GM19239 (cell line): ENCODE results near the gene UGT2A3.
A peak's percentile ranks its signal among the peaks of the same experiment; 100 is the strongest.

Experiments
- DNase-seq: peaks from one replicate; pipeline ENCODE4 v3.0.0; 2011; ENCODE audit warnings: low spot score; ENCODE audit not compliant: insufficient read length
- FAIRE-seq: peaks from 2 replicates; lab custom pipeline; 2011; peaks lifted over from hg19 to GRCh38; lab: Jason Lieb, UNC

Gene UGT2A3

DNA sequence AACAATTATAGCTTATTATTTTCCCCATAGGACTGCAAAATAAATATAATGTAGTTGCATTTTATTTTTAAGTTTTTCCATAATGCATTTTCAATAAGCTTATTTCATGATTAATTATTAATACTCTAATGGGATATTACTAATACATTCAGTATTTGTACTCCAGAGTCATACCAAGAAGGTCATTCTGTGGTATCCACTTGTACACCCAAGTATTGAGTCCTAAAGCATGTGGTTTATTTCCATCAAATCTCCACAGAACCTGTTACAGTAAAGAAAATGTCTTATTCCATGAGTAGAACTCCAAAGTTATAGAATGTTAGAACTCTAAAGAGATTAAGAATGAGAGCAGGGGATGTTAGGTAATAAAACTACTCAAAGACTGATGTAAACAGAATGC lies 30.6 kb downstream of the UGT2A3 start:
- no peak for FAIRE-seq

DNA sequence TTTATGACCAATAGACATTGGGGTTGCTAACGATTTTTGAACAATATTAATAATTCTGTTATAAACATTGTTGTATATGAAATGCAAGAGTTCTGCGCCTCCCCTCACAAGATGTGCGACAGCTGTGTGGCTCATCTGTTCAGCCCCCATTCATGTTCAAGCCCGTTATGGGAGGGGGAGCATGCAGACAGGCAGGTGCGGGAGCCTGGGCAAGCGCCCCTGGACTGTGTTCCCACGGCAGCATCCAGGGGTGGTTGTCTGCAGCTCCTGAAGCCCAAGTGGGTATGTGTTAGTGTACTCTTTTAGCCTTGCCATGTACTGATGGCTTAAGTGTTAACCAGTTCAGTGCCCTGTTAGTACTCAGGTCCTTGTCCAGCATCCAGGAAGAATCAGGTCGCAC lies 34.6 kb downstream of the UGT2A3 start:
- FAIRE-seq (no peak), DNase-seq (no peak)

More for the DNA sequence above, 30.6 kb downstream of the UGT2A3 start:
- DNase-seq, result no peak

DNA sequence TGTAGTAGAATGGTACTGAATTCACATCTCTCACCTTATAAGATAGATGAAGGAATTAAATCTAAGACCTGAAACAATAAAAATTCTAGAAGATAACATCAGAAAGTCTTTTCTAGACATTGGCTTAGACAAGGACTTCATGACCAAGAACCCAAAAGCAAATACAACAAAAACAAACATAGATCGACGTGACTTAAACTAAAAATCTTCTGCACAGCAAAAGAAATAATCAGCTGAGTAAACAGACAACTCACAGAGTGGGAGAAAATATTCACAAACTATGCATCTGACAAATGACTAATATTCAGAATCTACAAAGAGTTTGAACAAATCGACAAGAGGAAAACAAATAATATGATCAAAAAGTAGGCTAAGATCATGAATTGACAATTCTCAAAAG lies 38.8 kb downstream of the UGT2A3 start:
- no peak for FAIRE-seq
- DNase-seq, result no peak

GRCh38 chr4:68909385-68909784 lies 42.2 kb downstream of the UGT2A3 start:
- DNase-seq (no peak), FAIRE-seq (peak; percentile 39)

- FAIRE-seq (no peak), DNase-seq (no peak)
Measured at GRCh38 chr4:68907788-68908700, 43.6 kb downstream of the UGT2A3 start.

DNA sequence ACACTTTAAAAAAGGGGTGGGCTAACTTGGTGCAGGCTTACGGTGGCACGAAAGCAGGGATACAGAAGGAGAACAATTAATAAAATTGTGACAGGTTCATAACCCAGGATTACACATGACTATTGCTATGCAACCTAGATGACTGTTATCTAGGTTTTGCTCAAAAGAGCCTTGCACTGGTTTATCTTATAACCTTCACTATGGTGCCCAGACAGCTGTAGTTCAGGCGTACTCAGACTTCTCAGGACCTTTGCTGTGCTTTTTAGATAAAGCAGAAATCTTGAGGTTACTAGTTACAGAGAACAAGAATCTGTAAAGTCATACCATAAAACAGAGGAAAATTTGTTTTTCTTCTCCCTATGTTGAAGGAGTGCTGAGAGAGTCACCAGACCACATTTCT lies 44.4 kb downstream of the UGT2A3 start:
- DNase-seq (no peak), FAIRE-seq (no peak)

DNA sequence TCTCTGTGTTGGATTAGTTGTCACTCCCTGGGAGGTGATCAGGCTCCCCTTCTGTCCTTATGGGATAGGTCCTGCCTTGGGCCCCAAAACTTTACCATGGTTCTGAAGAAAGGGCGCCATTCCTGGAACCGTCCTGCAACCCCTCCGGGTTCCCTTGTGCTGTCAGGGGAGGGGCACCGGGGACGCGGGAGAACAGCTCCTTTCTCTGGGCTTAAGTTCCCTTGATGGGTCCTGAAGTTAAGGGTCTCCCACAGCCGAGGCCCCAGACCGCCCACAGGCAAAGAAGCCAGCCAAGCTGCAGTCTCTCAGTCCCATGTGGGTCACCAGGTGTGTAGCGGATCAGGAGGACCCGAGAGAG lies 44.8 kb downstream of the UGT2A3 start:
- FAIRE-seq, result no peak
- DNase-seq, result no peak

- FAIRE-seq, result peak; percentile 81
- DNase-seq, result no peak
Measured at GRCh38 chr4:68905939-68906779, 45.4 kb downstream of the UGT2A3 start.

DNA sequence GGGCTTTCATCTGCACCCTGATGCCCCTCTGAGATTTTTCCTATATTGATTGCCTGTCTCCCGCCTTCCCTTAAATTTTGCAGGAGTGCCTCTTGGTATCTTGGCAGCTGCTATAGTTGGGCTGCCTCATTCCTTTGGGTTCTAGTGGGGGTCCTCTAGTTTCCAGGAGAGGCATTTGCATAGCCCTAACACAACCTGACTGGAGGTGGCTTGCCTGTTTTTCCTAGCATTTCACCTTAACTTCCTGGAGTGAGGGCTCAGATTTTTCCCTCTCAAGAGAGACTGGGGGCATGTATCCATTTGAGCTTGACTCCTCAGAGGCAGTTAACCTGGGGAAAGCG lies 46.0 kb downstream of the UGT2A3 start:
- DNase-seq (no peak), FAIRE-seq (no peak)

- FAIRE-seq, result peak; percentile 78
- DNase-seq, result peak; percentile 4
Measured at GRCh38 chr4:68904786-68905185, 46.8 kb downstream of the UGT2A3 start.

DNA sequence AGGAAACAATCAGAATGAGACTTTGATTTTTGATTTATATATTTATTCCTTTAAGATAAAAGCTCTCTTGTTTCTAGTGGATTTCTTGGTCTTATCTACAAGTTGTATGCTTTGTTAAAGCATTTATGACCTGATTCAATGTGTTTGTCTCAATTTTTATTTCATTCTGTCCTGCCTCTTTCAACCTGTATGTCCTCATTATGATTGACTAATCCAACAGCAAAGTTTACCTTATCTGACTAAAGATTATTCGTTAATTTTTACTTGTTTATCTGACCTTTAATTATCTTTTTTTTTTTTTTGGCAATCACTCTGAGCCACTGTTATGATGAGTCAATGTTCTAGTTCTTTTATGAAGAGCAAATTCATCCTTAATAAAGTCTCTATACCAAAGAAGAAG lies 54.9 kb downstream of the UGT2A3 start:
- no peak for FAIRE-seq

GRCh38 chr4:68895561-68896198 lies 55.9 kb downstream of the UGT2A3 start:
- DNase-seq, result no peak
- FAIRE-seq, result no peak

More for the DNA sequence above, 54.9 kb downstream of the UGT2A3 start:
- no peak for DNase-seq

DNA sequence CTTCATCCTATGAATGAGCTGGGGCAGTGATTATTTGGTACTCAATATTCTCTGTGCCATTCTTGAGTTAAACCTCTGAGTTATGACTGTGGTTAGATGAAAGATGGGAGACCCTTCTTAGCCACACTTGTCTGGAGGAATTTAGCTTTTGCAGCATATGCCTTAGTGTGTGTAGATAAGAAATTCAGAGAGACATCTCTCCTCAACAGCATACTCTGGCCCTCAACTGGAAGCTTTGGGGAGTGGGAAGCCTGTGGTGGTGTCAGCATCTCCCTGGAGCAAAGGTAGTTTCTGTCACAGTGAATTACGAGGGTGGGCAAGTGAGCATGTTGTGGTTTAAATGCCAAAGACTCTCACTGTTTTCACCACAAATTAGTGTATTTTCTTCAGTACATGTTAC lies 58.7 kb downstream of the UGT2A3 start:
- FAIRE-seq (no peak), DNase-seq (no peak)

DNA sequence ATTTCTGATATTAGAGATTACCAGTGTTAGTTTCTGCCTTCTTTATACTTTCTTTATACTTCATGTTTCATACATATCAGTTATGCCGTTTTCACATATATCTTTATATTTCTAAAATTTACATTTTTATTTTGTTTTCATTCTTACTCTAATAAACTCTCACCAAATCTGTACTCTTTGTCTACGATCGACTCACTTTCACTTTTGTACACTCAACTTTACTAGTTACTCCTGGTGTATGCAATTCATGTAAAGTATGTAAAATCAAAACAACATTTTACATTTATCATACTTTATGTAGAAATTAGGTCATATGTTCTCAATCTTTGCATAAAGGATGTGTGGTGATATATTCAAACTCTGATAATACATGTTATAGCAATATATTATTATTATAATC lies 59.9 kb downstream of the UGT2A3 start:
- FAIRE-seq, result no peak
- DNase-seq, result no peak

DNA sequence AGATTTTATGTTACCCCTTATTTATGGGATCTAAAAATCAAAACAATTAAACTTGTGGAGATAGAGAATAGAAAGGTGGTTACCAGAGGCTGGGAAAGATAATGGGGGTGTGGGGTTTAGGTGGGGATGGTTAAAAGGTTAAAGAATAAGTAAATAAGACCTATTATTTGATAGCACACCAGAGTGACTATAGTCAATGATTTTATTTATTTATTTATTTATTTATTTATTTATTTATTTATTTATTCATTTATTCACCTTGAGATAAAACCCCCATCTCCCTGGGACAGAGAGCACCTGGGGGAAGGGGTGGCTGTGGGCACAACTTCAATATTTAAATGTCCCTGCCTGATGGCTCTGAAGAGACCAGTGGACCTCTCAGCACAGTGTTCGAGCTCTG lies 66.1 kb downstream of the UGT2A3 start:
- DNase-seq, result no peak
- no peak for FAIRE-seq

- no peak for FAIRE-seq
- DNase-seq, result no peak
Measured at GRCh38 chr4:68883870-68884269, 67.7 kb downstream of the UGT2A3 start.
